NCI-H1105 (cell line): ENCODE data around the gene KMT2B.
"Not testable (repeated sequence)": the region's sequence is repeated elsewhere in the genome, so short reads cannot be mapped to it uniquely, and the experiment has no call there.

Source experiments
- DNase-seq: peaks from one replicate; lab custom pipeline; 2025; lab: John Stamatoyannopoulos, UW

Gene KMT2B

DNA sequence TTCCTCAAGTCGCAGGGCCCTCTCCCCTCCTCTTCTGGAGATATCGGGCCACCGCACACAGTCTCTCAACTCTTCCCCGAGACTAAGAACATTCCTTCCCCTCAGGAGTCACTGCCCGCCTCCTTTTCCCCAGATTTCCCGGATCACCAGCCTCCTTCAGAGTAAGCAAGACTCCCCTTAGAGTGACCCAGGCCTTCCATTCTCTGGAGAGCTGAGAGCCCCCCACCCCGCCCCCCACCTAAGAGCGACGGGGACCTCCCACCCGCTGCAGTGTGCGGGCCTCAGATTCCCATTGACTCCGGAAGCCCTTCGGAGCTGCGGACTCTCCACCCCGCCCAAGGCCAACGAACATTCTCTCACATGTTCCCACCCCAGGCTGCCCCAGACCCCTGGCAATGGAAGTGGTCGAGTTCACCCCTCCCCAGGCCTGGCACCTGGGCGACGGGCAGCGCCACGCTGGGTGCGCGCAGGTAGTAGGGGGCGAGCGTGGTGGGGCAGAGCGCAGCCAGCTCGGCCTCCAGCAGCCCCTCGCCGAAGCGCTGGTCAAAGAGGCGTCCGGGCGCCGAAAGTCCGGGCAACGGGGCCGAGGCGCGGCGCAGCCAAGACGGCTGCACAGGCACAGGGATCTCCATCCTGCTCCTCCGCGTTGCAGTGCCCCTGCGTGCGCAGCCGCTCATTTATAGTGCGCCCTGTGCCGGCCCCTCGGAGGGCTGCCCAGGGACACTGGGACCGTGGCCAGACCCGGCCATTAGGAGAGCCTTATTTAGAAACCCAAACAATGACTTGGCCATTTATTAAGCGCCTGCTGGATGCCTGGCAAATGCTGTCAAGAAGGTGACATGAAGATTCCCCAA lies 38.8 kb downstream of the KMT2B start, which contains the start of gene HSPB6:
Gene HSPB6 (minus strand): TSS at position 653 of the 854 bp plus-strand sequence. CDS start 21 bp downstream, at position 632.
- DNase-seq, result no peak

DNA sequence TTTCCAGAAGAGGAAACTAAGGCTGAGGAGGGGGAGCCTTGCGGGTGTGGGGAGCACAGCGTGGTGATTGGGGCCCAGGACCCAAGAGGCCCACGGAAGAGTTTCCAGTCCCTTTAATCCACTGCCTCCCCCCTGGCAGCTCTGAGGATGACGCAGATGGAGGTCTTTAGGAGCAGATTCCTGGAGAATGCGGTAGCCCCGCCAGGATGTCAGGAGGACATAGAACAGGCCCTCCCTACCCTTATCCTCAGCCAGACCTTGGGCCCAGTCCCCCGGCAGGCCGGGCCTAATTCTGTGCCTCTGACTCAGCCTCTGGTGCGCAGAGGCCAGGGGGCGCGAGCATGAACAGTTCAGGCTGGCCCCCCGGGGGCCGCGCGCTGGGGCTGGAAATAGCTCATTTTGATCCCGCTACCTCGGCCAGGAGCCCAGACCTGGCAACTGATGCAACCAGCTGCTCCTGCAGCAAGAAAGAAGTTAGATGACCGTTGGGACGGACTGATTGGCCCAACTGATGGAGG lies 39.5 kb downstream of the KMT2B start:
- DNase-seq, result no peak

DNA sequence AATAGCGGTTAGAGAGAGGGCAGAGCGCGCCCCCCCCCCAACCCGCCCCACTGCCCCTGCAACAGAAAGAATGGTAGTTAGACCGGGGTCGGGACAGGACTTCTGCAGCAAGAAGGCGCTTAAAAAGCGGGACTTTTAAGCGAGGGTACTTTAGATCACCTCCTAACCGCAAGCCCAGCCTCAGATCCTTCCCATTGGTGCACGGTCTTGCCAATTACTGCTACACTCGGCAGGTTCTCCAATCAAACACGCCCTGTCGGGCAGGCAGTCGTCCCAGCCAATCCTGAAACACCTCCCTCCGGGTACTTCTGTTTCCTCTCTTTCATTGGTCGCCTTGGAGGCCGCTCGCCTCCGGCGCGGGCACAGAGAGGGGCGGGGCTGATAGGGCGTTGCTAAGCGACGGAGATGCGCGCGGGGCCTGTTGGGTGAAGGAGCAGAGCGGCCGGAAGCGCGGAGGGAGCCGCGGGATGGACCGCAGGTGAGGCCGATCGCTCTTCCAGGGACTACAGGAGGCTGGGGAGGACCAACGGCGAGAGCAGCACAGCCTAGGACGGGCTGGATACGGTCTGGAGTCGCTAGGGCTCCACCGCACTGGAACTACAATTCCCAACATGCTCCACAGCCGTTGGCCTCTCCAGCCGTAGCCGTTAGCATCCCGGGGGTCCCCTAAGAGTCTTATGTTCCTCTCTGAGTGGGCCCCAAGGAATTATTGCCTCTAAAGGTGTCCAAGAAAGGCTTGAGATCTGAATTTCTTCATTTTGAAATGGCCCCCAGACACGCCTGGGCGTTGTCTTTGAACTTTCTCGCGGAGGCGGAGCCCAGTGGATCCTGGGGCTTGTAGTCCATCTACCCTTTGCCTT lies 40.2 kb downstream of the KMT2B start, which contains the start of gene PROSER3:
Gene PROSER3 (plus strand): TSS at position 428 of the 860 bp plus-strand sequence. CDS start 40 bp downstream, at position 468.
- peak; percentile 98 for DNase-seq

DNA sequence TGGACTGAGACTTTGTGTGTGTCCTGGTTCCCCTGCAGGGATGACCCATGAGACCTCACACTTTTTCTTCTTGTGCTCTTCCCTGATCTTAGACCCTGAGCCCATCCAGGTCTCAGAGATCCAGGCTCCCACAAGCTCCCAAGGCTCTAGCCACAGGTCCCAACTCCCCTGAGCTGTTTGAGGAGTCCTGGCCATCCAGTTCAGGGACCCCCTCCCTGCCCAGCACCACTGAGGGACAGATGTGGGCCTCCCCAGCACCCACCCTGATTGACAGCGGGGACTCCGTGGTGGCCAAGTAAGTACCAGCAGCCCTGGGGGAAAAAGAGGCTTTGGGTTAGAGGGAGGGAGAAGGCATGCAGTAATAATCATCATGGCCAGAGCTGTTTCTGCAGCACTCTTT lies 41.9 kb downstream of the KMT2B start:
- no peak for DNase-seq

DNA sequence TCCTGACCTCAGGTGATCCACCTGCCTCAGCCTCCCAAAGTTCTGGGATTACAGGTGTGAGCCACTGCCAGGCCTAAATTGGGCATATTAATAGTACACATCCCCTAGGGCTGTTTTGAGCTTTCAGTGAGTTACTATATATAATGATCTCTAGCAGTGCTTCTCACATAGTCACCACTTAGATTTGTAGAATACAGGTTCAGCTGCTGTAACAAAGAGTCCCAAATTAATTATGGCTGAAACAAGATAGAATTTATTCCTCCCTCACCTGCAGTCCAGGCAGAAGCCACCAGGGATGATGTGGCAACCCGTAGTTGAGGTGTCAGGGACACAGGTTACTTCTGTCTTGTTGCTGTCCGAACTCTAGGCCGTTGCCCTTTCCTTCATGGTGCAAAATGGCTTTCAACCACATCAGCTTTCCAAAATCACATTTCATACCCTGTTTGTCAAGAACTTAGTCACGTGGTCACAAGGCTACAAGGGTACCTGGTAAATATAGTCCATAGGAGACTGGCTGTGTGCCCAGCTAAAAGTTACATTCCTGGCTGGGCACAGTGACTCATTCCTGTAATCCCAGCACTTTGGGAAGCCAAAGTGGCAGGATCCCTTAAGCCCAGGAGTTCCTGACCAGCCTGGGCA lies 43.0 kb downstream of the KMT2B start:
- DNase-seq, result no peak

DNA sequence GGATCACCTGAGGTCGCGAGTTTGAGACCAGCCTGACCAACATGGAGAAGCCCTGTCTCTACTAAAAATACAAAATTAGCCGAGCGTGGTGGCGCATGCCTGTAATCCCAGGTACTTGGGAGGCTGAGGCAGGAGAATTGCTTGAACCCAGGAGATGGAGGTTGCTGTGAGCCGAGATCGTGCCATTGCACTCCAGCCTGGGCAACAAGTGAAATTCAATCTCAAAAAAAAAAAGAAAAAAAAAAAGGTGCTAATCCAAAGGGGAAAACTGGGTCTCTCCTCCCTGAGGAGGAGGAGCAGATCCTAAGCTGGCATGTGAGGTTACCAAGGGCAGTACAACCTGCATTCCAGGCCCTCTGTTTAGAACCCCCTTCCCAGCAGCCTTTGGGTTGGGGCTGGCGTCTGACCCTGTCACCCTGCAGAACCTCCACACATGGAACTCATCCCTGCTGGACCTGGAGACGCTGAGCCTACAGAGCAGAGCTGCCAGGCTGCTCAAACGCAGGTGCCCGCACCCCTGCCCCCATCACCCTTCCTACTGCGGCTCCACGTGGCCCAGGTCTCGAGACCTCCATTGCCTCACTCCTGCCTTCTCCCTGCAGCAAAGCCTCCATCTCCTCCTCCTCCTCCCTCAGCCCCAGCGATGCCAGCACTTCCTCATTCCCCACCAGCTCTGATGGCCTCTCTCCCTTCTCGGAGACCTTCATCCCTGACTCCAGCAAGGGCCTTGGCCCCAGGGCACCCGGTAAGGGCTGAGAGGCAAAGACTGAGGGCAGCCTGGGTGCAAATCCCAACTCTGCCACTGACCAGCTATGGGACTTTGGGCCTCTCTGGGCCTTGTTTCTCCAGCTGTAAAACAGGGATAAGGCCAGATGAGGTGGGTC lies 46.9 kb downstream of the KMT2B start:
- DNase-seq, result no peak

DNA sequence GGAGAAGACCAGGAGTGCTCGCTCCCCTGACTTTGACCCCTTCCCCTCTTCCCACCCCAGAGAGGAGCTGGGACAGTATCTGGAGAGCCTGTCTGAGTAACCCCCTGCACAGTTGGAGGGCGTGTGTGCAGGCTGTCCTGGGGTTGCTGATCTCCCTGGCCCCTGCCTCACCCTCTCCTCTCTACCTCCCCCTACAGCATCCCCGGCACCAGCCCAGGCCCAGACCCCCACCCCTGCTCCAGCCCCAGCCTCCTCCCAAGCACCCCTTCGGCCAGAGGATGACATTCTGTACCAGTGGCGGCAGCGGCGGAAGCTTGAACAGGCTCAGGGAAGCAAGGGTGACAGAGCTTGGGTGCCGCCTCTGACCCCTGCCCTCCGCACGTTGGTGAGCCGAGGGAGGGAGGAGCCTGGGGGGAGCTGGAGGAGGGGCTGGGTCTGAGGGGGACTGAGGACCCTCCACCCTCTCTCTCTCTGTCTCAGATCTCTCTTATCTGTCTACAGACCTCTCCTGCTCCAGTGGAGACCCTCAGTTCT lies 48.8 kb downstream of the KMT2B start:
- no peak for DNase-seq

DNA sequence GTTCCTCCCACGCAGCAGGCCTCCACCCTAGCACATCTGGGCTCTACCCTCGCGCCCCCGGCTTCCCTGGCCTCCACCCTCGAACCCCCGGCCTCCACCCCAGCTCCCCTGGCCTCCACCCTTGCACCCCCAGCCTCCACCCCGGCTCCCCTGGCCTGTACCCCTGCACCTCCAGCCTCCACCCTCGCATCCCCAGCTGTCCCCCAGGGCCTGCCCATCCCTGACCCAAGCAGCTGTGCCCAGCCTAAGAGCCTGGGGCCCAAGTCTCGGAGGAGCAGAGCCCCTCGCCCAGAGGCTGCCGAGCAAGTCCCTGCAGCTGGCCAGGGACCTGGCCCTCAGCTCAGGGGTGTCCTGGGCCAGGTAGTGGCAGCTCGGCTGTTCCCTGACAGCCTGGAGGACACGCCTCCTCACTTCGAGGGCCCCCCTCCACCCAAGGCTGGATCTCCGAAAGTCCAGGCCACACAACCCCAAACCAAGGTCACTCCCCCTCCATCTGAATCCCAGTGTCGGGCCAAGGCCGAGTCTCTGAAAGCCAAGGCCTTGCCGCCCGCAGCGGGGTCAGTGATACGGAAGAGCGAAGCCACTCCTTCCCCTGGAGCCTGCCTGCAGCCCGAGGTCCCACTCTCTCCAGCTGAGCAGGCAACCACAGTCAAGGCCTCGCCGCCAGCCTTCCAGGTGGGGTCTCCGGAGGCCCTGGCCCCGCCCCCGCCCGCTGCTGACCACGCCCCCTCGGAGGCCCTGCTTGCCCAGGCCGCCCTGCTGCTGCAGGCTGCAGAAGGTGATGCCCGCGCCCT lies 49.7 kb downstream of the KMT2B start:
- no peak for DNase-seq

DNA sequence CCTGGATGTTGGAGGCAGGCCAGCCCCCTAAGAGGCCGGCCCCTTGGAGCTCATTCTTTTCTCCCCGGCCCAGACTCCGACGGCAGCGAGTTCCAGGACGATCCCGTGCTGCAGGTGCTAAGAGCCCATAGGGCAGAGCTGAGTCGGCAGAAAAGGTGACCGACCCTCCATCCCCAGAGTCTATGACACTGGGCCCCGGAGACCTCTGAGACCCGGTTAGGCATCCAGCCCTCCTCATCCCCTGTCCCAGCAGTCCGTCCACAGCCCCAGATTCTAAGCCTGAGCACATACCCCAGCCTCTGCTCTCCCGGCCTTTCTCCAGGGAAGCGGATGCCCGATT lies 50.2 kb downstream of the KMT2B start:
- DNase-seq, result no peak

DNA sequence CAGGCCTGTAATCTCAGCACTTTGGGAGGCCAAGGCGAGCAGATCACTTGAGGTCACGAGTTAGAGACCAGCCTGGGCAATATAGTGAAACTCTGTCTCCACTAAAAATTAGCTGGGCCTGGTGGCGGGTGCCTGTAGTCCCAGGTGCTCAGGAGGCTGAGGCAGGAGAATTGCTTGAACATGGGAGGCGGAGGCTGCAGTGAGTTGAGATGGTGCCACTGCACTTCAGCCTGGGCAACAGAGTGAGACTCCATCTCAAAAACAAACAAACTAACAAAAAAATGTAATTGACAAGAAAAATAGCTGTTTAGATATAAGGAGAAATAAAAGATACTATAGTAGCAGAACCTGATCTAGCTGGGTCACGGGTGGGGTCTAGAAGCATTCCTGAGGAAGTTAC lies 54.6 kb downstream of the KMT2B start:
- not testable (repeated sequence) for DNase-seq

DNA sequence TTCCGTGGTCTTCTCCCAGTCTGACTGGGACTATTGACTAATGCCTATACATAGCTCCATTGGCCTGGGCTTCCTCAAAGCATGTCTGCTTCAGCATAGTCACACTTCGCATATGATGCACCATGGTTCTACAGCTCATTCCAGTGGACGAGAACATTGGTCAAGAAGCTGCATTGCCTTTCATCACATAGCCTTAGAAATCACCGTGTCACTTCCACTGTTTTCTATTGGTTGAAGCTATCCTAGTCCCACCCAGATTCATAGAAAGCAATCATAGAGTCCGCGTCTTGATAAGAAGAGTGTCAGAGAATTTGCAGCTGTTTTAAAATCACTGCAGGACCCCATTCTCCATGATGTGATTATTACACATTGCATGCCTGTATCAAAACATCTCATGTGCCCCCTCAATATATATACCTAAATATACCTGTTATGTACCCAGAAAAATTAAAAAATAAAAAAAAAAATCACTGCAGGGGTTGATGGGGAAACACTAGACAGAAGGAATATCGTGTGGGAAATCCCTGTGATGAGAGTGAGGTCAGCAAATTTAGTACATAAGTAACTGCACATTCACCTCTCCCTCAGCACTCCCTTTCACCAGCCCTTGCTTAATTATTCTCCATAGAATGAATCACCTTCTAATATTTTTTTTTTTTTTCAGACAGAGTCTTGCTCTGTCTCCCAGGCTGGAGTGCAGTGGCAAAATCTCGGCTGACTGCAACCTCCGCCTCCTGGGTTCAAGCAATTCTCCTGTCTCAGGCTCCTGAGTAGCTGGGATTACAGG lies 55.4 kb downstream of the KMT2B start:
- no peak for DNase-seq

DNA sequence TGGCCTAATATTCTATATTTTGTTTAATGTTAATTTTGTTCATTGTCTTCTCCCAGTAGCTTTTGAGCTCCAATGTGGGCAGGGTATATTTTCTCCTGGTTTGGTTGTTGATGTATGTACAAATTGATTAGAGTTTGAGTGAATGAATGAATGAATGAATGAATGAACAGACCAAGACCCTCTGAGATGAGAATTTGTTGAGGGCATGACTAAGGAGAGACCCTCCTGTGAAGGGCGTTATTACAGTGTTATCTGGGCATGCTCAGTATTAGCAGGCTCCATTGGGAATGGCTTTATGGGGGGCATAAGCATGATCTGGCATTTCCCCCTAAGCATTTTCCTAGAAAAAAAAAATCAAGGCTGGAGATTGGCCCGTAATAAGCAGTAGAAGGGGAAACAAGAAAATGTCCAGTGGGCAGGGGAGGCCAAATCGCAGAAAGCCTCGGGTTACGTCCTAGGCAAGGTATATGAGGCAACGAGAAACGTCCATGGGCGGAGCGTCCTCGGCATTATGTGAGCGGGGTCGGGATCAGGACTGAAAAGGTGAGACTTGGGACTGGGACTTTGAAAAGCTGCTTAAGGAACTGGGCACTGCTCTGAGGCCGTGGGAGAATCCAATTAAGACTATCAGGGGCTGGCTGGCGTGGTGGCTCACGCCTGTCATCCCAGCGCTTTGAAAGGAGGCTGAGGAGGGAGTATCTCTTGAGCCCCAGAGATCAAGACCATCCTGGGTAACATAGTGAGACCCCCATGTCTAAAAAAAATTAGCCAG lies 56.7 kb downstream of the KMT2B start:
- DNase-seq, result no peak

DNA sequence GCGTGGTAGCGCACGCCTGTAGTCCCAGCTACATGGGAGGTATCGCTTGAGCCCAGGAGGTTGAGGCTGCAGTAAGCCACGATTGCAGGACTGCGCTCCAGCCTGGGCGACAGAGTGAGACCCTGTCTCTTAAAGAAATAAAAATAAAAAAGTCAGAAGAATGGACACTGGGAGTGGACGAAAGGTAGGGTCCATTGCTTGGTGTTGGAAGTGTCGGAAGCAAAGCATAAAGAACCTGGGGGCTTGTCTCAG lies 57.2 kb downstream of the KMT2B start:
- no peak for DNase-seq

DNA sequence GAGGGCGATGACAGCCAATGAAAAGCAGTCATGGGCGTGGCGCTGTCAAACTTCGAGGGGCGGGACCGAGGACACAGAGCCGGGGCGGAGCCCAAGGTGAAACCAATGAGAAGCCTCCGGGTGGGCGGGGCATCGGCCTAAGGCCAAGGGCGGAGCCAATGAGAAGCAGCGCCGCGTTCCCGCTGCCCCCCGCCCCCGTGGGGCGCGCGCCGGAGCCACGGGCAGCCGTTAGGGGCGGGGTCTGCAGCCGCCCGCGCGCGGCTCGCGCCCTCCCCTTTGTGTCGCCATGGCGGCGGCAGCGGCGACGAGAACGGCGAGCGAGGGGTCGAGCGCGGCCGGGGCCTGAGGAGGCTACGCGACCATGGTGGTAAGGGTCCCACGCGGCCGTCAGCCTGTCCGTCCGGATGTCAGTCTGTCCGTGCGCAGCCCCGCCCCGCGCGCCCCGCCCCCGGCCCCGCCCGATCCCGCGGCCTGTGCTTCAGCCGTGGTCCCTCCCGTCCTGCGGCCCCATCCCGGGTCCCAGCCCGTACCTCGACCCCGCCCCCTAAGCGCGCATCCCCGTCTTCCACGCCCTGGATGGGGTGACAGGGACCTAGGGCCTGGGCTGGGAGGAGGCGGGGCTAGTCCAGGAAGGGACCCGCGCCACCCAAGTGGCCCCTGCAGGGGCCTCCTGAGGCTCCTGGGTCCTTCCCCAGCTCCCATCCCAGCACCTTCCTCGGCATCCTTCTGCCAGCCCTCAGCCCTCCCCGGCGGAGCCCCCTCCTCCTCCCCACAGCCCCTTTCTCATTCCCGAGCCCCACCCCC lies 57.7 kb downstream of the KMT2B start, which contains the start of gene ARHGAP33:
Gene ARHGAP33 (plus strand): TSS at position 267 of the 804 bp plus-strand sequence. CDS start 95 bp downstream, at position 362.
- DNase-seq, result peak; percentile 99

DNA sequence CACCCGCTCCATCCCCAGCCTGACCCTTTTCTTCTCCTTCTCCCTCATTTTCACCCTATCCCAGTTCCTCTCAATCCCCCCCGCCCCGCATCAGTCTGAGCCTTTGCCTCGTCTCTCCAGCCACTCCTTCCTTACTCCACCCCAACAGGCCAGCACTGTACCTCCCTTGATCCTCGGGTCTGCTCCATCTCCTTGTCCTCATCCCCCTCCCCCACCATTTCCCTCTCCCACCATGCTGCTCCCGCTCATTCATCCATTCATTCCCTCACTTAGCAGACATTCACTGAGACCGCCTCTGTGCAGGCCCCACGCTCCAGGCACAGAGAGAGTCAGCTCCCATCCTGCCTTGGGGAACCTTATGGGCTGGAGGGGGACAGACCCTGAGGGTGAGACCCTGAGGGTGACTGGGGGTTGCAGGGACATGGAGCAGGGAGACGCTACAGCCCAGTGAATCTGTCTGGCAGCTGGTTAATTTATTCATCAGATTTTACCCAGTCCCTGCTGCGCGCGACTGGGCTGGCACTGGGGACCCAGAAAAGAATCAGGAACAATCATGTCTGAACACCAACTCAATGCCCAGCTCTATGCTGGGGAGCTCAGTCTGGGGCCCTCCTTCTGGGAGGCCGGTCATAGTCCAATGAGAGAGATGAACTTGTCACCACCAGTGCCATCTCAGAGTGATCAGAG lies 58.4 kb downstream of the KMT2B start:
- DNase-seq, result no peak

DNA sequence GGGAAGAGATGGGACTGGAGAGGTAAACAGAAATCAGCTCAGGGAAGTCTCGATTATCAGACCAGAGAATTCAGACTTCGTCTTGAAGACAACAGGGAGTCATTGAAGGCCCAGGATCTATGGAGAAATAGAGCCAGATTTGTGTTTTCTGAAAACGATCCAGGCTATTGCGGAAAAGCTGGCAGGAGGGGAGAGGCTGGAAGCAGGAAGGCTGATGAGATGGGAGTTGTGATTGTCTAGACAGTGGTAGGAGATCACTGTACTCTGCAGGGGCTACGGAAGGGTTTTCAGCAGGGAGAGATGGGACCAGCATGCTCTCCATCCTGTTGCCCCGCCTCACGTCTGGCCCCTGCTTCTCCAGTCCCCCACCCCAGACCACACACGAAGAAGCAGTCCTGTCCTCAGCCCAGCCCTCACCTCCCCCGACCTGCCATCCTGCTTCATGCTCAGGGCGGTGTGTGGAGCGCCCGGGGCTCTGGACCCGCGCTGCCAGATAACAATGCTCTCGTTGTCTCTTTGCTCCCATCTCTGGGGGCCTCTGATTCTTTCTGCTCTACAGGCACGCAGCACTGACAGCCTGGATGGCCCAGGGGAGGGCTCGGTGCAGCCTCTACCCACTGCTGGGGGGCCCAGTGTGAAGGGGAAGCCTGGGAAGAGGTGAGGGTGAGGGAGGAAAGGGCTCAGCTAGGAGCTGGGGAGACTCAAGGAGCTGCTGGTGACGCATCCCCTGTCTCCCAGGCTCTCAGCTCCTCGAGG lies 59.5 kb downstream of the KMT2B start:
- no peak for DNase-seq
